Epidermal melanocyte (primary cell): ENCODE measurements around the gene CAPN12.
"Not testable (repeated sequence)": the region's sequence is repeated elsewhere in the genome, so short reads cannot be mapped to it uniquely, and the experiment has no call there.

Experiments used
- DNase-seq: peaks from one replicate; pipeline ENCODE4 v3.0.0; 2011; ENCODE audit warnings: low spot score; ENCODE audit not compliant: insufficient read length

The CAPN12 gene, protein sequence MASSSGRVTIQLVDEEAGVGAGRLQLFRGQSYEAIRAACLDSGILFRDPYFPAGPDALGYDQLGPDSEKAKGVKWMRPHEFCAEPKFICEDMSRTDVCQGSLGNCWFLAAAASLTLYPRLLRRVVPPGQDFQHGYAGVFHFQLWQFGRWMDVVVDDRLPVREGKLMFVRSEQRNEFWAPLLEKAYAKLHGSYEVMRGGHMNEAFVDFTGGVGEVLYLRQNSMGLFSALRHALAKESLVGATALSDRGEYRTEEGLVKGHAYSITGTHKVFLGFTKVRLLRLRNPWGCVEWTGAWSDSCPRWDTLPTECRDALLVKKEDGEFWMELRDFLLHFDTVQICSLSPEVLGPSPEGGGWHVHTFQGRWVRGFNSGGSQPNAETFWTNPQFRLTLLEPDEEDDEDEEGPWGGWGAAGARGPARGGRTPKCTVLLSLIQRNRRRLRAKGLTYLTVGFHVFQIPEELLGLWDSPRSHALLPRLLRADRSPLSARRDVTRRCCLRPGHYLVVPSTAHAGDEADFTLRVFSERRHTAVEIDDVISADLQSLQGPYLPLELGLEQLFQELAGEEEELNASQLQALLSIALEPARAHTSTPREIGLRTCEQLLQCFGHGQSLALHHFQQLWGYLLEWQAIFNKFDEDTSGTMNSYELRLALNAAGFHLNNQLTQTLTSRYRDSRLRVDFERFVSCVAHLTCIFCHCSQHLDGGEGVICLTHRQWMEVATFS

DNA sequence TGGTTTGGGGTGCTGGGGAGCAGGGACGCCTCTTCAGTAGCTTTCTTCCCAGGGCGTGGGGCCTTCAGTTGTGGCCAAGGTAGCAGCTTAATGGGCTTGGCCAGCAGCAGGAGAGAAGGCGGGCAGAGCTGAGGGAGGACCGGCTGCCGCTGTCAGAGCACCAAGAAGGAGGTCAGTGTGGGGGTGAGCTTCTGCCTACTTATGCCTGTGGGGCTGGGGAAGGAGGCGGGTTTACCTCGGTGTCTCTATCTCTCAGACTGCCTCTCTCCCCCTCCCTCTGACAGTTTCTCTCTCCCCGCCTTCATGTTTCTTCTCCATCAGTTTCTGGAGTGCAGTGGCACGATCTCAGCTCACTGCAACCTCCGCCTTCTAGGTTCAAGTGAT lies at the start of gene CAPN12:
Gene CAPN12, minus strand, starts transcription at position 177 of the 384 bp plus-strand sequence. CDS start 309 bp downstream, outside the sequence.
- DNase-seq, result no peak

DNA sequence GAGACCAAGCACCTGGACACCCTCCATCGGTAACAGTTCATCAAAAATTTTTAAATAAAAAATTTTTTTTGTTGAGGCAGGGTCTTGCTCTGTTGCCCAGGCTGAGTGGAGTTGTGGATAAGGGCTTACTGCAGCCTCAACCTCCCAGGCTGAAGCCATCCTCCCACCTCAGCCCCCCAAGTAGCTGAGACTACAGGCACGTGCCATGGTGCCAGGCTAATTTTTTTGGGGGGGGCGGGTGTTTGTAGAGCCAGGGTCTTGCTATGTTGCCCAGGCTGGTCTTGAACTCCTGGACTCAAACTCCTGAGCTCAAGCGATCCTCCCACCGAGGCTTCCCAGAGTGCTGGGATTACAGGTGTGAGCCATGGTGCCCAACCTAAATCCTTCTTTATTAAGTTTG lies 49.4 kb upstream of the CAPN12 start:
- DNase-seq, result no peak

DNA sequence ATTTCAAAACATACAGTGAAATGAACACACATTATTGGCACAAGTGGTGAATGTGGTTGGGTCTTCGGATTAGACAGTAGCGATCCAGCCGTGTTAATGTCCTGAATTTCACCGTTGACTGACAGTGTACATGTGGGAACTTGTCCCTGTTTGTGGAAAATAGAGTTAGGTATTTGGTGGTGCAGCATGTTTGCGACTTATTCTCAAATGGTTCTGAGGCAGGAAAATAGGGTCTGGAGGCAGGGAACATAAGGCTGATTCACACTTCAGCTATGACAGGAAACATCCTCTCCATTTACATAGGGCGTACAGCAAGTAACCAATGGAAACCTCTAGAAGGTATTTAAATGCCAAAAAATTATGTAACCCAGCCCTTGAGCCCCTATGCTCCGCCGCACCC lies 48.9 kb upstream of the CAPN12 start:
- DNase-seq, result no peak

DNA sequence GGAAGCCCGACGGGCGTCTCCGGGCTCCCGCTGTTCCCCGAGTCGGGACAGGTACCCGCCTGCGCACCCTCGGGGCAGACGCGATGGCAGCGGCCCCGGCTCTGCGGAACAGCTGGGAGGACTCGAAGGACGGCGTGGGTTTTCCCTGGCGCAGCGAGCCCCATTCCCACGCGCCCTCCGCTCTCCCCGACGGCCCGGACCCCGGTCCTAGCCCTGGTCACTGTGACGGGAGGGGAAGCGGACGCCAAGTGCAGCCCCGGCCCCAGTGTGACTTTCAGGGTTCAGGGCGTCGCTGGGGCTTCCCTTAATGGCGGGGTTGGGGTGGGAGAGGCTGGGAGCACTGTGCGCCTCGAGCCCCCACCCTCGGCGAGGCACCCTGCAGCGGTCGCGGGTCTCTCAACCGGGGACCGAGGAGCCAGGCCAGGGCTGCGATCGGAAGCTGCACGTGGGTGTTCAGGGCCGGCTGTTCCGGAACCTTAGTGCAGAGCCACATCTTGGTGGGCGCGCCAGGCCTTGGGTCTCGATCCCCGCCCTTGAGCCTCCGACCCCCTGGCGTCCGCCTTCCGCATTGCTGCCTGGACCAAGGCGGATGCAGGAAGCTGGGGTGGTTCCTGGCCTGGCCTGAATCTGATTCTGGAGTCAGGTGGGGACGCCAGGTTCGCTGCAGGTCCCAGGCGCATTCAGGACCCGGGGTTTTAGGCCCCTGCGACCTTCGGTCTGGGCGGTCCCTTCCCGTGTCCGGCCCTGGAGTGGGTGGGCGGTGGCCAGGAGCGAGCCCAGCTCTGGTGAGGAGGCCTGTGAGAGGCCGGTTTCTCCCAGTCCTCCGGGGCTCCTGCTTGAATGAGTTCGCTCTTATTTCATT lies 48.2 kb upstream of the CAPN12 start:
- DNase-seq, result no peak

DNA sequence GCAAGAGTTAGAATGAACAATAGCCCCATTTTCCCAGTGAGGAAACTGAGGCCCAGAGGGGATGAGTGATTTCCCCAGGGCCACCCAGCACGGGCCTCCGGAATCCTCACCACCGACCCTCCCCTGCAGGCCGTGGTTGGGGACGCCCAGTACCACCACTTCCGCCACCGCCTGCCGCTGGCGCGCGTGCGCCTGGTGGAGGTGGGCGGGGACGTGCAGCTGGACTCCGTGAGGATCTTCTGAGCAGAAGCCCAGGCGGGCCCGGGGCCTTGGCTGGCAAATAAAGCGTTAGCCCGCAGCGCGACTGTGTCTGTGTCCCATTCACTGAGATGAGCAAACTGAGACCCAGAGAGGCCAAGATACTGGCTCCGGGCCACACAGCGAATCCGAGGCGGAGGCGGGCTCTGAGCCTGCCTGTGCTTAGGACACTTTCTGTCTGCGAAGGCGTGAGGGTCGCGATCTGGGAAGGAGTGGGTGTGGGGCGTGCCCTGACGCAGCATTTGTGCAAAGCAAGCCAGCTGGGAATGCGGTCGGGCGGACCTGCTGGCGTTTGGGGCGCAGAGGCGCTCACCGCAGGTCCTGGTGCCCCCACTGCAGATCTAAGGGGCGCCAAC lies 47.3 kb upstream of the CAPN12 start:
- DNase-seq, result not testable (repeated sequence)

DNA sequence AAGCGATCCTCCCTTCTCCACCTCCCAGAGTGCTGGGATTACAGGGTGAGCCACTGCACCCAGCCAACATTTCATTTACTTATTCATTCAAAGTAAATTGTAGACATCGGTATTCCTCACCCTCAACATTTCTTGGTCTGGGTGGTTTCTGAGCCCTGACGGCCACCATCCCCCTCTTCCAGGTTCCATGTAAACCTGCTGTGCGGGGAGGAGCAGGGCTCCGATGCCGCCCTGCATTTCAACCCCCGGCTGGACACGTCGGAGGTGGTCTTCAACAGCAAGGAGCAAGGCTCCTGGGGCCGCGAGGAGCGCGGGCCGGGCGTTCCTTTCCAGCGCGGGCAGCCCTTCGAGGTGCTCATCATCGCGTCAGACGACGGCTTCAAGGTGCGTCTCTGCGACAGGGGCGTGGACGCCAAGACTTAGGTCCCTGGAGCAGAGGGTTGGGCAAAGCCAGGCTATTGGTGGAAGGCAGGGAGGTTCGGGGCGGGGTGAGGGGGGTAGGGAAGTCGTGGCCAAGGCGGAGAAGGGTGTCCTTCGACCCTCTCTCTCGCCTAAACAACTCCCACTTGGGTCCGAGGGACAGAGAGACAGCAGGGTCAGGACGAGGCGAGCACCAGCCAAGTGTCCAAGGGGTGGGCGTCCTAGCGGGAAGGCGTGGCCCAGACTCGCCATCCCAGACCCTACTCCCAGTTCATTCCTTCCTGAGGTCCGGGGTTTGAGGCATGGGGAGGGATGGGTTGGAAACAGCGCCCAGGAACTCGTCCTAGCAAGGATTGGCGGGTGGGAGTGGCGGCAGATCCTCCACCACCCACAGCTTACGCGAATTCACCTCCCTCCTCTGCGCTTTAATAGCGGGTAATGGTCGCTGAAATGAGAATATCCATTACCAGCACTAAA lies 46.5 kb upstream of the CAPN12 start:
- DNase-seq, result not testable (repeated sequence)

DNA sequence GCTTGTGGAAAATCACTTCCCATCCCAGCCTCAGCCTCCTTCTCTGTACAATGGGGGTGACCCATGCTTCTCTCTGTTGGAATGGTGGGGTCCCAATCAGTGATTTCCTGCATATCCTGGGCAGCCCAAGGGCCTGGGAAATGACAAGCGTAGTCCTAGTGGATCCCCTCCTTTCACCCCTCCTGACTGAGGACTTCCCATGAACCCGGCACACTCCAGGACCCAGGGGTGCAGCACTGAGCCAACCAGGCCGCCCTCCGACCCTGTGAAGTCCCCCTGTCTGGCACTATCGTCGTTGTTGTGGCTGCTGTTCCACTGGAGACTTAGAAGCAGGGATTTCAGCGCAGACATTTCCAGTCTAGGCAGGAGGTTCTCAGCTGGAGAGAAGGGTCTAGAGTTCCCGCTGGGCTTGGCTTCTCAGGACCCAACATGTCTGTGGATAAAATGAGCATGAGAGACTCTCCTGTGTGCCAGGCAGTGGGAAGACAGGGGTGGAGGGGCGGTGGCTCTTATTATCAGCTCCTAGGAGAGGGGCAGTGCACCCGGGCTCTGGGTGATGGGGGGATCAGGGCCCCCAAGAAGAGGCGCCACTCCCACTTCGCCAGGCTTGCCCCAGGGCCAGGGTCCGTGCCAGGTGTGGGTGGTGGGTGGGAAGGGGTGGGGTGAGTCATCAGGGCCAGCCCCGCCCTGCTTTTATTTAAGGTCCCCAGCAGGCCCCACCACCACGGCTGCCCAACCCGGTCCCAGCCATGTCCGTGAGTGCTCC lies 44.4 kb upstream of the CAPN12 start, which contains the start of gene LGALS7B:
Gene LGALS7B, plus strand, starts transcription at position 723 of the 766 bp plus-strand sequence. Its CDS starts 27 bp downstream, at position 750.
- DNase-seq, result no peak

DNA sequence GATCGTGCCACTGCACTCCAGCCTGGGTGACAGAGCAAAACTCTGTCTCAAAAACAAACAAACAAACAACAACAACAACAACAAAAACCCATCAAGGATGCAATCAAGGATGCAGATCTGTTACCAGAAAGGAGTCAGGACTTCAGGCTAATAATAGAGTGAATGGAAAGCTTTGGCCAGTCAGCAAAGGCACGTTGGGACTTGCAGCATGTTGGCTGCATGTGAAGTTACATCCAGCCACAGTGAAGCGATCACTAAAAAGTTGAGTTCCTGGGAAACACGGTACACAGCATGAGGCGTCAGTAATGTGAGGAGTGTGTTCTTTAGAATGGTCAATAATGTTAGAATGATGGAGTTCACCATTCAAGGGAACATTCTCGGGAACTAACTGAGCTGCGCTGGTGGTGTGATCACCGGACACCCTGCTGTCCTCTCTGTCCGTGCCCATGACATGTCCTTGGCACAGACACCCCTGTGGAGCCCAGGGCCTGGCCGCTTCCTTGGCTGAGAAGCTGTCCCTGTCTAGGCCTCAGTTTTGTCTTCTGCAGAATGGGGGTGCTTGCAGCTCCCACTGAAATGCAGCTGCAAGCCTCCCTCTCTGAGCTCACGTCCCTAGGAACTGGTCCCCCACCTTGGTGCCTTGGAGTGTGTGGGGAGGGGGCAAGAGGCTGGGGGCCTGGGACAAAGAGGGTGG lies 42.4 kb upstream of the CAPN12 start:
- DNase-seq, result no peak

DNA sequence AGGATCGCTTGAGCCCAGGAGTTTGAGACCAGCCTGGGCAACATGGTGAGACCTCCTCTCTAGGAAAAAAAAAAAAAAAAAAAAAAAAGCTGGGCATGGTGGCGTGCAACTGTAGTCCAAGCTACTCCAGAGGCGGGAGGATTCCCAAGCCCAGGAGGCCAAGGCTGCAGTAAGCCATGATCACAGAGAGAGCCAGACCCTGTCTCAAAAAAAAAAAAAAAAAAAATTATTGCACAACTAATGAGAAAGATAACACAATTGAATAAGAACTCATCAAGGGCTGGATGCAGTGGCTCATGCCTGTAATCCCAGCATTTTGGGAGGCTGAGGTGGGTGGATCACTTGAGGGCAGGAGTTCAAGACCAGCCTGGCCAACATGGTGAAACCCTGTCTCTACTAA lies 41.8 kb upstream of the CAPN12 start:
- not testable (repeated sequence) for DNase-seq

DNA sequence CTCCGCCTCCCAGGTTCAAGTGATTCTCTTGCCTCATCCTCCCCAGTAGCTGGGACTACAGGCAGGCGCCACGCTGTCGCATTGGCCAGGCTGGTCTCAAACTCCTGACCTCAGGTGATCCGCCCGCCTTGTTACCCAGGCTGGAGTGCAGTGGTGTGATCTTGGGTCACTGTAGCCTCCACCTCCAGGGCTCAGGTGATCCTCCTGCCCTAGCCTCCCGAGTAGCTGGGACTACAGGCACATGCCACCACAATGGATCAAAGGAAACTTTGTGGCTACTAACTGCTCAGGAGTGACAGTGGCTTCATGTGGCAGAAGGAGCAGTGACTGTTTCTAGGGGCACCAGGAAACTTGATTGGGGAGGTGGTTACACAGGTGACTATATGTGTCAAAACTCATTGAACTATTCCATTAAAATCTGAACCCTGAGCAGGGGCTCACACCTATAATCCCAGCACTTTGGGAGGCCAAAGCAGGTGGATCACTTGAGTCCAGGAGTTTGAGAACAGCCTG lies 41.0 kb upstream of the CAPN12 start:
- DNase-seq, result no peak

DNA sequence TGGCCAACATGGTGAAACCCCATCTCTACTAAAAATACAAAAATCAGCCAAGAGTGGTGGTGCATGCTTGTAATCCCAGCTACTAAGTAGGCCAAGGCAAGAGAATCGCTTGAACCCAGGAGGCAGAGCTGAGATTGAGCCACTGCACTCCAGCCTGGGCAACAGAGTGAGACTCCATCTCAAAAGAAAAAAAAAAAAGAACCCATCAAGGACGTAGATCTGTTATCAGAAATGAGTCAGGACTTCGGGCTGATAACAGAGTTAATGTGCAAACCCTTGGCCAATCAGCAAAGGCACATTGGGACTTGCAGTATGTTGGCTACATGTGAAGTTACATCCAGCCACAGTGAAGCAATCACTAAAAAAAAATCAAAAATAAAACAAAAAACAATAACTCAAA lies 40.0 kb upstream of the CAPN12 start:
- DNase-seq, result no peak

DNA sequence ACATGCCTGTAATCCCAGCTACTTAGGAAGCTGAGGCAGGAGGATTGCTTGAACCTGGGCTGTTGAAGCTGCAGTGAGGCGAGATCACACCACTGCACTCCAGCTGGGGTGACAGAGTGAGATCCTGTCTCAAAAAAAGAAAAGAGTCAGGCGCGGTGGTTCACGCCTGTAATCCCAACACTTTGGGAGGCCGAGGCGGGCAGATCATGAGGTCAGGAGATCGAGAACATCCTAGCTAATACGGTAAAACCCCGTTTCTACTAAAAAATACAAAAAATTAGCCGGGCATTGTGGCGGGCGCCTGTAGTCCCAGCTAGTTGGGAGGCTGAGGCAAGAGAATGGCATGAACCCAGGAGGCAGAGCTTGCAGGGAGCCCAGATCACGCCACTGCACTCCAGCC lies 37.9 kb upstream of the CAPN12 start:
- not testable (repeated sequence) for DNase-seq

DNA sequence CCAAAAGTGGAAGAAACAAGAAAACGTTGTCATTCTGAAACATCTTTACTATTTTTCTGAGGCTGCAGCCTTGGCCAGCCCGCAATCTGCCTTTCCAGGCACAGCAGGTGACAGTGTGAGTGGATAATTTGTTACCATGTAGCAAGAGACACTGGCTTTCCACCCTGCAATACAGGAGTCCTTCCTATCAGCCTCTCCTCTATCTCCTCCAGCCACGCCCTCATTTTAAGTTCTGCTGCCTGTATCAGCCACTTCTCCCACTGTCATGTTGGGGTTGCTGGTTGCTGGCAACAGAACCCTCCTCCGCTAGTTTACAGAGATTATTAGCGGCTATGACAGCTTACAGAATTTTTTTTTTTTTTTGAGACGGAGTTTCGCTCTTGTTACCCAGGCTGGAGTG lies 36.8 kb upstream of the CAPN12 start:
- no peak for DNase-seq

DNA sequence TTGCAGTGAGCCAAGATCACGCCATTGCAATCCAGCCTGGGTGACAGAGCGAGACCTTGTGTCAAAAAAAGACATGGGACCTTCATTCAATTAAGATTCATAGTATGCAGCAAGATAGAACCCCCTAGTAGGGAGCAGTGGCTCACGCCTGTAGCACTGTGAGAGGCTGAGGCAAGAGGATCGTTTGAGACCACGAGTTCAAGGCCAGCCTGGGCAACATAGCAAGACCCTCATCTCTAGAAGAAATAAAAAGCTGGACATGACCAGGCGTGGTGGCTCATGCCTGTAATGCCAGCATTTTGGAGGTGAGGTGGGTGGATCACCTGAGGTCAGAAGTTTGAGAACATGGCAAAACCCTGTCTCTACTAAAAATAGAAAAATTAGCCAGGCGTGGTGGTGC lies 36.2 kb upstream of the CAPN12 start:
- no peak for DNase-seq

DNA sequence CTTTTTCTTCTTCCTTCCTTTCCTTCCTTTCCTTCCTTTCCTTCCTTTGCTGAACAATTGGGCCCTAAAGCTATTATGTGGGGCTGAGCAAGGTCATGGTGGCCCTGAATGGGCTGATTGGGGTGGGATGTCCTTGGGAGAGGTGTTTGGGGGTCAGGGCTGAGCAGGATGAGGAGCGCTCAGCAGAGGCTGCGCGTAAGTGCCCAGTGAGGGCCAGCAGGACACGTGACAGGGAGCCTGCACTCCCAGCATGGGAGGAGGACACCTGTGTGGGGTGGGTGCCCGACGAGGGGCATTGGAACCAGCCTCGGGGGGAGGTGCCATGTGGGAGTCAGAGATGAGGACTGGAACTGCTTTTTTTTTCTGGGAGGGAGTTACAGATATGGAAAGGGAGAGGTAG lies 34.5 kb upstream of the CAPN12 start:
- DNase-seq, result no peak

DNA sequence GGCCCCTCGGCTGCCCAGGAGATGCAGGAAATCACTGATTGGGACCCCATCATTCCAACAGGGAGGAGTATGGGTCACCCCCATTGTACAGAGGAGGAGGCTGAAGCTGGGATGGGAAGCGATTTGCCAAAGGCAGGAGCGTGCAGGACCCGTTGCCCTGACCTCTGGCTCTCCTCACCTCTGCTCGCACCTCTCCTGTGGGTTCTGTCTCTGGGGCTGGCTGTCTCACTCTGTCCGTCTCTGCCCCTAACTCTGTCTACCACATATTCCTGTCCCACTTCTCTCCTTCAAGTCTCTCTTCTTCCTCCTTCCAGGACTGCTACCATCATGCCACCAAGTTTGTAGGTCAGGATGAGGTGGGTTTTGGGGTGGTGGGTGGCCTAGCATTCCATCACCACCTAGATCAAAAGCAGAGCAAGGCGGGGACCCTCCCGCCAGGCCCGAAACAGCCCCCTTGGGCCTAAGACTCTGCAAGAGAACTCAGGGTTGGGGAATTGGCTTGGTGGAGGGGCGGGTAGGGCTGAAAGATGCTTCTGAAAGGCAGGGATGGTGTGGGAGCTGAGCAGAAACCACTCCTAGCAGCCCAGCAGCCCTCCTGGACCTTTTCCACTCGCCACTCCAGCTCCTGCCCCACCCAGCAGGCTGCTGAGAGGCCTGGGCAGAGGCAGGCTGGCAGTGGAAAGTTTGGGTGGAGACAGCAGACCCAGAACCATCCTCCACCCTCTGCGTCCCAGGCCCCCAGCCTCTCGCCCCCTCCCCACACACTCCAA lies 30.1 kb upstream of the CAPN12 start:
- no peak for DNase-seq

DNA sequence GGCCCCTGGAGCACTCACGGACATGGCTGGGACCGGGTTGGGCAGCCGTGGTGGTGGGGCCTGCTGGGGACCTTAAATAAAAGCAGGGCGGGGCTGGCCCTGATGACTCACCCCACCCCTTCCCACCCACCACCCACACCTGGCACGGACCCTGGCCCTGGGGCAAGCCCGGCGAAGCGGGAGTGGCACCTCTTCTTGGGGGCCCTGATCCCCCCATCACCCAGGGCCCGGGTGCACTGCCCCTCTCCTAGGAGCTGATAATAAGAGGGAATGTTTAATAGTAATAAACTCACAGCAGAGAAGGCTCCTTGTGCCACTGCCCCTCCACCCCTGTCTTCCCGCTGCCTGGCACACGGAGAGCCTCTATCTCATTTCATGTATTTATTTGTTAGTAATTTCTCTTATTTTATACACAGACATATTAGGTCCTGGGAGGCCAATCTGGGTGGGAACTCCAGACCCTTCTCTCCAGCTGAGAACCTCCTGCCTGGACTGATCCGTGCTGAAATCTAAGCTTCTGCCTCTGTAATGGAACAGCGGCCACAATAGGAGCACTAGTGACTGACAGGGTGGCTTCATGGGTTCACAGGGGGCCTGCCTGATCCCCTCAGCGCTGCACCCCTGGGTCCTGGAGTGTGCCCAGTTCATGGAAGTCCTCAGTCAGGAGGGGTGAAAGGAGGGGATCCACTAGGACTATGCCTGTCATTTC lies 29.3 kb upstream of the CAPN12 start, which contains the start of gene LGALS7:
Gene LGALS7, minus strand, starts transcription at position 49 of the 709 bp plus-strand sequence. Its CDS starts 25 bp downstream, at position 24.
- DNase-seq, result no peak
